HG03095 (cell line): Measurements from ENCODE around the gene PHRF1.
"Not testable (repeated sequence)": the region's sequence is repeated elsewhere in the genome, so short reads cannot be mapped to it uniquely, and the experiment has no call there.

ENCODE experiments used
- ATAC-seq: cut with Tn5 transposase; IDR thresholded peaks from one replicate; pipeline ENCODE4 v1.9.1; 2021; ENCODE audit warnings: moderate library complexity; ENCODE audit not compliant: unreplicated experiment

Gene PHRF1

GRCh38 chr11:650482-650881, 74.2 kb downstream of the PHRF1 start:
- no peak for ATAC-seq

- not testable (repeated sequence) for ATAC-seq
These were observed 76.9 kb downstream of the PHRF1 start for GRCh38 chr11:653136-653535.

GRCh38 chr11:653837-654236, 77.6 kb downstream of the PHRF1 start:
- ATAC-seq, result no peak

GRCh38 chr11:654444-654843, 78.2 kb downstream of the PHRF1 start:
- not testable (repeated sequence) for ATAC-seq

- ATAC-seq, result no peak
These were observed 78.9 kb downstream of the PHRF1 start for GRCh38 chr11:655036-655726.

- no peak for ATAC-seq
These were observed 80.2 kb downstream of the PHRF1 start for GRCh38 chr11:656426-656825.

GRCh38 chr11:656866-657265, 80.6 kb downstream of the PHRF1 start:
- no peak for ATAC-seq

- no peak for ATAC-seq
These were observed 81.4 kb downstream of the PHRF1 start for GRCh38 chr11:657691-658126.

- ATAC-seq, result no peak
These were observed 83.3 kb downstream of the PHRF1 start for GRCh38 chr11:659532-660085.

- ATAC-seq, result no peak
These were observed 84.0 kb downstream of the PHRF1 start for GRCh38 chr11:660281-660680.

GRCh38 chr11:660681-661444, 84.6 kb downstream of the PHRF1 start:
- no peak for ATAC-seq
